Measurements from ENCODE around the gene CREG1. TPM values are rescaled to one million over a fixed set of nuclear protein-coding genes. Genes with fewer than 3 reads are reported as not detected.
A peak's percentile ranks its signal among the peaks of the same experiment; 100 is the strongest.

The CREG1 gene
- total RNA-seq, 2 experiments from 2014 or later, result 45.9 to 52.2 TPM

DNA sequence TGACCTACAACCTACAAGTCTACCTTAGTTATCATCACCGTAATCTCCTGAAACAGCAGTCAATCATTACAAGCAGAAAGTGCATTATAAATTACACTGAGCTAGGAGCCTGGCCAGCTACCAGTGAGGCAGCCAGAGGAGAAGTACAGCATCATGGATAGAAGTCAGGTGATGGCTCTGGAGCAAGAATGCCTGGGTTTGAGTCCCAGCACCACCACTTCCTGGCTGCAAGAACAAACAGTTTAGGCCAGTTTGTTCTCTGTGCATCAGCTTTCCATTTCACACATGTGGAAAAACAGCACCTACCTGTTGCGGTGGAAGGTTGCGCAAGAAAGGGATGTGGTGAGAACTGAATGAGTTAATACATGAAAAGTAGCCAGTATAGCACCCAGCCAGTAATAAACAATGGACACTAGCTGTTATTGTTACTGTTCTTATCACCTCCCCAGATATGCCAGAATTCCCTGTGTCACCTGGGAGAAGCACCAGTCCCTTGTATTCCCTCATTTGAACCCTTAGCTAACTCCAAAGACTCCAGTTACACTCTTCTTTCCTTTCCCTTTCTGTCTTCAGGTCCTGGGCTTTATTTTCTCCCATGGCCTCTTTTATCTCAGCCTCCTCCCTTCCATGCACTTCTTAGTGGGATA, 9.0 kb downstream of the CREG1 start:
- no TSS peak for BruUV-seq (replicated peaks)
- DNase-seq (ENCODE audit: low spot score), result no peak
- Histone ChIP-seq H4K20me1 (ENCODE audit: insufficient read depth, low read length) (no peaks in the 10 kb centered on the region), H3K36me3 (ENCODE audit: insufficient read depth, low read length) (peaks cover 69% of the 10 kb centered on the region), H3K4me1 (ENCODE audit: insufficient read depth, low read length, poor library complexity, severe bottlenecking) (peaks cover 80% of the 10 kb centered on the region), H3K4me3 (ENCODE audit: low read depth, low read length, poor library complexity, severe bottlenecking) (peak overlapping the region; percentile 4), H3K9me3 (ENCODE audit: low read length) (no peaks in the 10 kb centered on the region), H2AFZ (ENCODE audit: low read length) (no peak overlapping the region), H3K27ac (ENCODE audit: low read depth, low read length, poor library complexity, severe bottlenecking) (peak overlapping the region; percentile 76), H3K4me2 (ENCODE audit: low read length) (peak overlapping the region; percentile 60), H3K9me2 (ENCODE audit: insufficient read depth, low read length) (no peaks in the 10 kb centered on the region), H3K79me2 (ENCODE audit: insufficient read depth, low read depth, low read length) (no peaks in the 10 kb centered on the region)
- TF ChIP-seq, protein P1, sequence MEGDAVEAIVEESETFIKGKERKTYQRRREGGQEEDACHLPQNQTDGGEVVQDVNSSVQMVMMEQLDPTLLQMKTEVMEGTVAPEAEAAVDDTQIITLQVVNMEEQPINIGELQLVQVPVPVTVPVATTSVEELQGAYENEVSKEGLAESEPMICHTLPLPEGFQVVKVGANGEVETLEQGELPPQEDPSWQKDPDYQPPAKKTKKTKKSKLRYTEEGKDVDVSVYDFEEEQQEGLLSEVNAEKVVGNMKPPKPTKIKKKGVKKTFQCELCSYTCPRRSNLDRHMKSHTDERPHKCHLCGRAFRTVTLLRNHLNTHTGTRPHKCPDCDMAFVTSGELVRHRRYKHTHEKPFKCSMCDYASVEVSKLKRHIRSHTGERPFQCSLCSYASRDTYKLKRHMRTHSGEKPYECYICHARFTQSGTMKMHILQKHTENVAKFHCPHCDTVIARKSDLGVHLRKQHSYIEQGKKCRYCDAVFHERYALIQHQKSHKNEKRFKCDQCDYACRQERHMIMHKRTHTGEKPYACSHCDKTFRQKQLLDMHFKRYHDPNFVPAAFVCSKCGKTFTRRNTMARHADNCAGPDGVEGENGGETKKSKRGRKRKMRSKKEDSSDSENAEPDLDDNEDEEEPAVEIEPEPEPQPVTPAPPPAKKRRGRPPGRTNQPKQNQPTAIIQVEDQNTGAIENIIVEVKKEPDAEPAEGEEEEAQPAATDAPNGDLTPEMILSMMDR (conservative IDR thresholded peaks at IDR 0.05; ENCODE audit: low read length), result no peak
- no peak for TF ChIP-seq EZH2phosphoT487 (IDR thresholded peaks at IDR 0.05; ENCODE audit: borderline replicate concordance, low read depth, low read length)
- intact Hi-C loops (cut with micrococcal nuclease; ENCODE audit: unreplicated experiment), result loop anchor here (5.0 kb wide), 2 partner anchors 212 to 322 kb away; partner anchors contain the start of gene POU2F1
- POLR2A ChIA-PET, result interaction anchor here (1.0 kb wide), 1 partner anchor 9 kb away, joined by 3 read pairs; the partner anchor contains the start of gene CREG1
- CTCF ChIA-PET (ENCODE audit: unreplicated experiment), result interaction anchor here (0.5 to 0.8 kb wide), 2 partner anchors 9 to 152 kb away, joined by 3 read pairs; partner anchors contain the start of gene CREG1

DNA sequence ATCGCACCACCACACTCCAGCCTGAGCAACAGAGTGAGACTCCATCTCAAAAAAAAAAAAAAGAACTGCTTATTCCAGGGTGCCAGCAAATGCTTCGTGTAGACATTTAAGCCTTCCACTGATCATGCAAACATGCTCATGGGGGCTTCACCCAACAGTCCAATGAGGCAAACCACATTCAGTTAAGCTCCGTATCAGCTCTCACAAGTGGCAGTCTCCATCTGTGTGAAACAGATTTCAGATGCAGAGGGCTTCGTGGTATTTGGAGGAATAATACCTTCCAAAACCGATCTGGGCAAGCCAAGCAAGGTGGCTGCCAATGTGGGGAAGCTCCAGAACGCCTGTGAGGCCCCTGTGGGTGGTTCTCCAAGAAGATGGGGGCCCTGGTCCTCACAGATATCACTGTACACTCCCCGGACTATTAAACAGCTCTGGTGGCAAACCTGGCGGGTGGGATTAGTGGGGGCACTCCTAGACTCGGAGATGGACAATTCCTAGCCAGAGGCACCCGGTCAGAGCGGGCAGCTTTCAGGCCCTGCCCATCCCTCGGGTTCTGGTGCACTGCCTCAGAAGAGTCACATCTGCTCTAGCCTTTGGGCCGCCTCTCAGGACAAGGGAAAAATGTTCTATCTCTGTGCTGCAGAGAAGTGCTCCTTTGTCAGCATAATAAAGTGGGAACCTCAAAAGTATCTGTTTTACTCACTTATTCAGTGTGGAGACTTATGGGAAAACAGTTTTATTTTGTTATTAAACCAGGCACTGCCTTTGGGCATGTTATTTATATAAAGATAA, 10.2 kb downstream of the CREG1 start:
- Histone ChIP-seq H3K4me3 (ENCODE audit: low read depth, low read length, poor library complexity, severe bottlenecking) (no peak overlapping the region), H4K20me1 (ENCODE audit: insufficient read depth, low read length) (no peaks in the 10 kb centered on the region), H3K9me2 (ENCODE audit: insufficient read depth, low read length) (no peaks in the 10 kb centered on the region), H3K36me3 (ENCODE audit: insufficient read depth, low read length) (peaks cover 69% of the 10 kb centered on the region), H3K9me3 (ENCODE audit: low read length) (no peaks in the 10 kb centered on the region), H3K4me1 (ENCODE audit: insufficient read depth, low read length, poor library complexity, severe bottlenecking) (peaks cover 83% of the 10 kb centered on the region), H3K79me2 (ENCODE audit: insufficient read depth, low read depth, low read length) (no peaks in the 10 kb centered on the region), H3K27ac (ENCODE audit: low read depth, low read length, poor library complexity, severe bottlenecking) (peak overlapping the region; percentile 76), H3K4me2 (ENCODE audit: low read length) (peak overlapping the region; percentile 60), H2AFZ (ENCODE audit: low read length) (no peak overlapping the region)
- no peak for DNase-seq (ENCODE audit: low spot score)
- CTCF ChIA-PET (ENCODE audit: unreplicated experiment), result interaction anchor here (1.5 kb wide), 1 partner anchor 10 kb away, joined by 4 read pairs; the partner anchor contains the start of gene CREG1
- intact Hi-C loops (cut with micrococcal nuclease; ENCODE audit: unreplicated experiment), result loop anchor here (5.0 kb wide), 2 partner anchors 211 to 321 kb away; partner anchors contain the start of gene POU2F1
- no TSS peak for BruUV-seq (replicated peaks)
- POLR2A ChIA-PET, result interaction anchor here (0.9 to 1.3 kb wide), 2 partner anchors 11 to 93 kb away, joined by 5 to 7 read pairs; partner anchors contain the start of gene CREG1
- TF ChIP-seq EZH2phosphoT487 (IDR thresholded peaks at IDR 0.05; ENCODE audit: borderline replicate concordance, low read depth, low read length), result no peak
- TF ChIP-seq, protein P1 (conservative IDR thresholded peaks at IDR 0.05; ENCODE audit: low read length), result no peak
